PC-9 (cell line): ENCODE measurements around the gene CIAO2A. TPM values are rescaled to one million over a fixed set of nuclear protein-coding genes. Genes with fewer than 3 reads are reported as not detected.

Experiments
- BruUV-seq: library from RNA; stranded (reverse); fragments of 400-500 nt; replicated peaks from 2 replicates; lab custom pipeline; 2021; lab: Mats Ljungman, UMichigan
- CTCF ChIA-PET: fragments of 300-600 bp; sonication (Branson Sonifier 250); formaldehyde crosslinking; loops from one replicate; lab custom pipeline; 2022; ENCODE audit warnings: antibody characterized with exemption; lab: Charles Lee
- POLR2A ChIA-PET: fragments of 300-600 bp; sonication (Branson Sonifier 250); formaldehyde crosslinking; loops from one replicate; lab custom pipeline; 2022; ENCODE audit warnings: antibody characterized with exemption; ENCODE audit not compliant: unreplicated experiment; lab: Charles Lee
- DNase-seq, 2 experiments: peaks; one replicate each; pipeline versions ENCODE4 v3.0.0 to v3.0.0-alpha.2; 2015 to 2022; ENCODE audit warnings: mixed read lengths in 1 of 2
- H2AFZ ChIP-seq: fragments of 200-600 bp; sonication (generic); 2 replicates; pipeline ENCODE4 v1.8.1; 2017; ENCODE audit warnings: antibody characterized with exemption
- H3F3A ChIP-seq: fragments of 200-600 bp; sonication (generic); 2 replicates; pipeline ENCODE4 v1.8.1; 2017; ENCODE audit warnings: antibody characterized with exemption, mild to moderate bottlenecking, low read depth; ENCODE audit not compliant: insufficient read depth
- H3K27ac ChIP-seq: fragments of 200-600 bp; sonication (generic); 2 replicates; pipeline ENCODE4 v1.6.1; 2016; ENCODE audit warnings: mixed run types
- H3K27me3 ChIP-seq: fragments of 200-600 bp; sonication (generic); 2 replicates; pipeline ENCODE4 v1.6.1; 2016; ENCODE audit warnings: low read depth, mixed run types; ENCODE audit not compliant: insufficient read depth
- H3K36me3 ChIP-seq: fragments of 200-600 bp; sonication (generic); 2 replicates; pipeline ENCODE4 v1.6.1; 2016; ENCODE audit warnings: low read depth, mixed run types
- H3K4me1 ChIP-seq: fragments of 200-600 bp; sonication (generic); replicated peaks from 2 replicates; pipeline ENCODE4 v1.6.1; 2016; ENCODE audit warnings: mixed run types; ENCODE audit not compliant: insufficient read depth
- H3K4me2 ChIP-seq: fragments of 200-600 bp; sonication (generic); 2 replicates; pipeline ENCODE4 v1.6.1; 2017; ENCODE audit warnings: mixed run types
- H3K4me3 ChIP-seq: fragments of 200-600 bp; sonication (generic); 2 replicates; pipeline ENCODE4 v1.6.1; 2016; ENCODE audit warnings: mixed run types
- H3K79me2 ChIP-seq: fragments of 200-600 bp; sonication (generic); 2 replicates; pipeline ENCODE4 v1.6.1; 2017; ENCODE audit warnings: low read depth, mixed run types
- H3K9me2 ChIP-seq: fragments of 200-600 bp; sonication (generic); 2 replicates; pipeline ENCODE4 v1.8.1; 2017; ENCODE audit warnings: mild to moderate bottlenecking; ENCODE audit not compliant: insufficient read depth
- H3K9me3 ChIP-seq: fragments of 200-600 bp; sonication (generic); 2 replicates; pipeline ENCODE4 v1.8.1; 2016; ENCODE audit warnings: low read depth; ENCODE audit not compliant: insufficient read depth
- H4K20me1 ChIP-seq: fragments of 200-600 bp; sonication (generic); 2 replicates; pipeline ENCODE4 v1.8.1; 2017; ENCODE audit not compliant: insufficient read depth
- CTCF ChIP-seq: fragments of 200-600 bp; sonication (generic); conservative IDR thresholded peaks from 2 replicates; pipeline ENCODE4 v1.6.1; 2017; ENCODE audit warnings: mixed run types, antibody characterized with exemption, mild to moderate bottlenecking, moderate library complexity
- EZH2 ChIP-seq: fragments of 200-600 bp; sonication (generic); IDR thresholded peaks from 2 replicates; pipeline ENCODE4 v1.8.0; 2017; ENCODE audit warnings: antibody characterized with exemption, low read depth
- intact Hi-C: fragments of 100-400 bp; cut with micrococcal nuclease; formaldehyde crosslinking; loops from one replicate; pipeline ENCODE4 v1.10.0; 2022; ENCODE audit not compliant: unreplicated experiment
- total RNA-seq: library from RNA; stranded (reverse); gene quantifications from 2 replicates; pipeline ENCODE4 v1.2.3, GENCODE V29; 2021

Gene CIAO2A
- total RNA-seq, 1 experiment from 2014 or later: 76.3 TPM

GRCh38 chr15:64022571-64022970, 71.1 kb downstream of the CIAO2A start:
- TF ChIP-seq EZH2 (no peak), CTCF (no peak)
- no peak overlapping the region for H3K4me3 ChIP-seq
- ChIA-PET CTCF (no interaction called here), POLR2A (no interaction called here)
- peaks cover 23% of the 10 kb centered on the region for H3F3A ChIP-seq
- H3K9me3 ChIP-seq: no peaks in the 10 kb centered on the region
- H3K4me1 ChIP-seq: peaks cover 62% of the 10 kb centered on the region
- H2AFZ ChIP-seq: no peak overlapping the region
- H3K36me3 ChIP-seq: no peaks in the 10 kb centered on the region
- no peaks in the 10 kb centered on the region for H4K20me1 ChIP-seq
- BruUV-seq: no TSS peak
- H3K27ac ChIP-seq: no peak overlapping the region
- no peak overlapping the region for H3K4me2 ChIP-seq
- H3K27me3 ChIP-seq: no peaks in the 10 kb centered on the region
- no peaks in the 10 kb centered on the region for H3K79me2 ChIP-seq
- DNase-seq: no peak
- no peaks in the 10 kb centered on the region for H3K9me2 ChIP-seq
- intact Hi-C loops: no loop called here

Other genes starting within 250 kb of the CIAO2A start
- gene DAPK2, start 47.4 kb downstream of the CIAO2A start, total RNA-seq: 11.0 and 19.6 TPM in 2 replicates
- gene SNX1, start 2.1 kb upstream of the CIAO2A start, total RNA-seq: 114 and 137 TPM in 2 replicates
- gene SNX22, start 57.9 kb upstream of the CIAO2A start, total RNA-seq: 0.33 and 0.40 TPM in 2 replicates
- gene PPIB, start 69.2 kb upstream of the CIAO2A start, total RNA-seq: 308 and 345 TPM in 2 replicates